ENCODE data around the gene GPS1. TPM values are rescaled to one million over a fixed set of nuclear protein-coding genes. Genes with fewer than 3 reads are reported as not detected.

GPS1 gene
- total and polyA plus RNA-seq, 2 of the 4 experiments (the other 2 are of a cell fraction): 157 to 181 TPM

DNA sequence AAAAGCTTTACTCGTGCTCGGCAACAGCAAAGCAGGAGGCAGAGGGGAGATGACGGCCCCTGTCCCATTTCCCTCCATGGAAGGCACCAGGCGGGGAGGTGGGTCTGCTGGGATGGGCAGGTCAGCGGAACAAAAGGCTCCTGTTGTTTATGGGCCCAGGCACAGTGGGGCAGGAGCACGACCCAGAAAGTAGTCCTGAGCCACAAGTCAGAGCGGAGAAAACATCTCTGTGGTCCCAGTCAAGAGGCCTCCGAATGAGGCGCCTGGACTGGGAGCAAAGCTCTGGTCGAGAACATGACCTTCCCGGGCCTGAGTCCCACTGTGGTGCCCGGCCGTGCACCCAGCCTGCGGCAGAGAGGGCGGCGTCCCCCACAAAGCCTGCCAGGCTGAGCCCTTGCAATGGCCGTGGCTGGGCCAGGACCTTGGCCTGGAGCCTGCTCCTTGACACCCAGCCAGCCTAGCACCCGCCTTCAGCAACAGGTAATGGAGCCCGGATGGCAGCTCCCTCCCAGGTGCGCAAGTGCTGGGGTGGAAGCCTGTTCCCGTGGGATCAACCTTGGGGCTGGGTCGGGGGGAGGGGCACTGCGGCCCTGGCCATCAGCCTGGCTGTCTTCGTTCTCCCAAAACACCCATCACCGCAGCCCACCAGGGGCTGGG, 3.7 kb upstream of the GPS1 start:
- H4K5ac ChIP-seq (ENCODE audit: low read depth, low read length): no peak overlapping the region
- no peak overlapping the region for H2BK120ac ChIP-seq (ENCODE audit: low read depth, low read length)
- peaks cover 14% of the 10 kb centered on the region for H3K4me1 ChIP-seq (ENCODE audit: control insufficient read depth, insufficient read depth, low read length)
- H4K91ac ChIP-seq (ENCODE audit: insufficient read depth, low read depth, low read length): no peak overlapping the region
- intact Hi-C loops (cut with micrococcal nuclease) (no loop called here), in situ Hi-C loops (cut with MboI; ENCODE audit: low sequenced_read_pairs) (no loop called here), dilution Hi-C loops (cut with HindIII; ENCODE audit: low sequenced_read_pairs, unreplicated experiment) (no loop called here)
- peaks cover 30% of the 10 kb centered on the region for H3K36me3 ChIP-seq (ENCODE audit: control insufficient read depth, insufficient read depth, low read length)
- peaks cover 10 to 26% of the 10 kb centered on the region in 2 experiments for H3K79me1 ChIP-seq (ENCODE audit: low read depth in 1 of 2, low read length in 2 of 2)
- no peak overlapping the region for H3K4me3 ChIP-seq (ENCODE audit: insufficient read depth, low read depth, low read length)
- H4K8ac ChIP-seq (ENCODE audit: low read depth in 2 of 2, low read length in 2 of 2): no peak overlapping the region
- CTCF ChIA-PET: no interaction called here
- H2AK9ac ChIP-seq (replicated peaks; ENCODE audit: low read depth, low read length, poor library complexity): no peak overlapping the region
- ATAC-seq (ENCODE audit: low read depth) (no peak), DNase-seq (no peak)
- no peak overlapping the region for H3K18ac ChIP-seq (ENCODE audit: low read depth, low read length)
- no TSS peak for BruUV-seq (replicated peaks)
- no peak overlapping the region for H3K14ac ChIP-seq (replicated peaks; ENCODE audit: low read depth, low read length)
- no peak overlapping the region for H2BK15ac ChIP-seq (ENCODE audit: low read depth, low read length)
- no peaks in the 10 kb centered on the region for H3K9me3 ChIP-seq (ENCODE audit: control insufficient read depth, insufficient read depth, low read length)
- no peak overlapping the region for H3K4me2 ChIP-seq (ENCODE audit: low read depth, low read length)
- H2BK5ac ChIP-seq (ENCODE audit: low read depth, low read length, poor library complexity, severe bottlenecking): no peak overlapping the region
- H2AFZ ChIP-seq (replicated peaks; ENCODE audit: low read length, poor library complexity): no peak overlapping the region
- no peak overlapping the region for H3K9ac ChIP-seq (ENCODE audit: low read depth, low read length)
- H3K27me3 ChIP-seq (ENCODE audit: control insufficient read depth, insufficient read depth, low read length): no peaks in the 10 kb centered on the region
- H3K9me1 ChIP-seq (ENCODE audit: insufficient read depth, low read length): peaks cover 7% of the 10 kb centered on the region
- 97% methylated on average over 12 of the region's 25 CpGs; no CpG with 5 or more reads in 1 of the 2 experiments for WGBS, 2 experiments (ENCODE audit: extremely low coverage in 2 of 2, insufficient read length in 1 of 2)
- POLR2A ChIA-PET (ENCODE audit: unreplicated experiment): interaction anchor here (0.5 kb wide), 1 partner anchor 88 kb away, joined by 5 read pairs; no protein-coding TSS in a partner anchor
- H3K56ac ChIP-seq (ENCODE audit: extremely low read depth, insufficient read depth, low read length): no peak overlapping the region
- TF ChIP-seq POLR2A (IDR thresholded peaks at IDR 0.05; ENCODE audit: low read depth, low read length) (no peak), FOS (IDR thresholded peaks at IDR 0.05; ENCODE audit: low read depth, low read length) (no peak), CHD1 (IDR thresholded peaks at IDR 0.05; ENCODE audit: low read depth, low read length) (no peak), MAZ (IDR thresholded peaks at IDR 0.05; ENCODE audit: borderline replicate concordance, low read depth, low read length) (no peak), NFE2L2 (IDR thresholded peaks at IDR 0.05; ENCODE audit: low read depth, low read length) (no peak), SMC3 (IDR thresholded peaks at IDR 0.05; ENCODE audit: low read depth, low read length) (no peak), RCOR1 (IDR thresholded peaks at IDR 0.05; ENCODE audit: insufficient replicate concordance, low read length) (no peak), RFX5 (IDR thresholded peaks at IDR 0.05; ENCODE audit: low read depth, low read length) (no peak), CEBPB (IDR thresholded peaks at IDR 0.05; ENCODE audit: low read depth, low read length) (no peak), MAFK (IDR thresholded peaks at IDR 0.05; ENCODE audit: low read depth, low read length) (no peak), MXI1 (IDR thresholded peaks at IDR 0.05; ENCODE audit: borderline replicate concordance, low read depth, low read length) (no peak), BHLHE40 (IDR thresholded peaks at IDR 0.05; ENCODE audit: low read depth, low read length) (no peak), RAD21 (IDR thresholded peaks at IDR 0.05; ENCODE audit: low read length) (no peak)
- TF ChIP-seq, protein P1, sequence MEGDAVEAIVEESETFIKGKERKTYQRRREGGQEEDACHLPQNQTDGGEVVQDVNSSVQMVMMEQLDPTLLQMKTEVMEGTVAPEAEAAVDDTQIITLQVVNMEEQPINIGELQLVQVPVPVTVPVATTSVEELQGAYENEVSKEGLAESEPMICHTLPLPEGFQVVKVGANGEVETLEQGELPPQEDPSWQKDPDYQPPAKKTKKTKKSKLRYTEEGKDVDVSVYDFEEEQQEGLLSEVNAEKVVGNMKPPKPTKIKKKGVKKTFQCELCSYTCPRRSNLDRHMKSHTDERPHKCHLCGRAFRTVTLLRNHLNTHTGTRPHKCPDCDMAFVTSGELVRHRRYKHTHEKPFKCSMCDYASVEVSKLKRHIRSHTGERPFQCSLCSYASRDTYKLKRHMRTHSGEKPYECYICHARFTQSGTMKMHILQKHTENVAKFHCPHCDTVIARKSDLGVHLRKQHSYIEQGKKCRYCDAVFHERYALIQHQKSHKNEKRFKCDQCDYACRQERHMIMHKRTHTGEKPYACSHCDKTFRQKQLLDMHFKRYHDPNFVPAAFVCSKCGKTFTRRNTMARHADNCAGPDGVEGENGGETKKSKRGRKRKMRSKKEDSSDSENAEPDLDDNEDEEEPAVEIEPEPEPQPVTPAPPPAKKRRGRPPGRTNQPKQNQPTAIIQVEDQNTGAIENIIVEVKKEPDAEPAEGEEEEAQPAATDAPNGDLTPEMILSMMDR (conservative IDR thresholded peaks at IDR 0.05; ENCODE audit: low read depth, low read length): no peak
- TF ChIP-seq, protein P2, sequence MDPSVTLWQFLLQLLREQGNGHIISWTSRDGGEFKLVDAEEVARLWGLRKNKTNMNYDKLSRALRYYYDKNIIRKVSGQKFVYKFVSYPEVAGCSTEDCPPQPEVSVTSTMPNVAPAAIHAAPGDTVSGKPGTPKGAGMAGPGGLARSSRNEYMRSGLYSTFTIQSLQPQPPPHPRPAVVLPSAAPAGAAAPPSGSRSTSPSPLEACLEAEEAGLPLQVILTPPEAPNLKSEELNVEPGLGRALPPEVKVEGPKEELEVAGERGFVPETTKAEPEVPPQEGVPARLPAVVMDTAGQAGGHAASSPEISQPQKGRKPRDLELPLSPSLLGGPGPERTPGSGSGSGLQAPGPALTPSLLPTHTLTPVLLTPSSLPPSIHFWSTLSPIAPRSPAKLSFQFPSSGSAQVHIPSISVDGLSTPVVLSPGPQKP (IDR thresholded peaks at IDR 0.05; ENCODE audit: borderline replicate concordance, low read depth, low read length): no peak
- TF ChIP-seq, protein P3, sequence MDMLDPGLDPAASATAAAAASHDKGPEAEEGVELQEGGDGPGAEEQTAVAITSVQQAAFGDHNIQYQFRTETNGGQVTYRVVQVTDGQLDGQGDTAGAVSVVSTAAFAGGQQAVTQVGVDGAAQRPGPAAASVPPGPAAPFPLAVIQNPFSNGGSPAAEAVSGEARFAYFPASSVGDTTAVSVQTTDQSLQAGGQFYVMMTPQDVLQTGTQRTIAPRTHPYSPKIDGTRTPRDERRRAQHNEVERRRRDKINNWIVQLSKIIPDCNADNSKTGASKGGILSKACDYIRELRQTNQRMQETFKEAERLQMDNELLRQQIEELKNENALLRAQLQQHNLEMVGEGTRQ (IDR thresholded peaks at IDR 0.05; ENCODE audit: low read depth, low read length): no peak
- no peak overlapping the region for H2AK5ac ChIP-seq (ENCODE audit: low read depth, low read length)
- H3K4ac ChIP-seq (ENCODE audit: low read depth, low read length): no peak overlapping the region
- no peak overlapping the region for H3K27ac ChIP-seq (ENCODE audit: insufficient read depth, low read length)
- H4K20me1 ChIP-seq (ENCODE audit: insufficient read depth, low read length): peaks cover 4% of the 10 kb centered on the region
- H3K23ac ChIP-seq (ENCODE audit: low read depth, low read length): no peak overlapping the region
- no peak overlapping the region for H2BK20ac ChIP-seq (ENCODE audit: low read depth, low read length)

Data from IMR-90 (cell line).